Measurements from ENCODE around the gene SCARF1. TPM values are rescaled to one million over a fixed set of nuclear protein-coding genes. Genes with fewer than 3 reads are reported as not detected.
"Not testable (repeated sequence)": the region's sequence is repeated elsewhere in the genome, so short reads cannot be mapped to it uniquely, and the experiment has no call there.

SCARF1 gene
- total RNA-seq, 1 experiment from 2014 or later: 4.9 TPM

DNA sequence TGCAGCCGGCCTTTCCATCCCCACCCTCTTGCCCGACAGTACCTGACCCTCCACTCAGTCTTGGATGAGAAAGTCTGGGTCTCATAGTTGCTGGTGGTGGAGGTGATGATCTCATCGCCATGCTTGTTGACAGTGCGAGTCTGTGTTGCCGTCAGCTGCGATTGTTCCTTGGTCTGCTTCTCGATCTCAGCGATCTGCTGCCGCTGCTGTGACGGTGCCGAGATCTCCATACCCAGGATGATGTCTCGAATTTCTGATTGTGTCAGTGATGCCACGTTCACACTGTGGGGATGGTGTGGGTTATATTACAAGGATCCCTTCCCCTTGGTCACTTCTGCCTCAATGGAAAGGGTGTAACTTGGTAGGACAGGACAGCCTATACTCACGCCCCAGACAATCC lies 8.2 kb upstream of the SCARF1 start (continued):
- TF ChIP-seq ATF6 (CRISPR knock-in tag; IDR thresholded peaks at IDR 0.05) (no peak), SP1 (CRISPR knock-in tag; conservative IDR thresholded peaks at IDR 0.05) (no peak), RELA (CRISPR knock-in tag; IDR thresholded peaks at IDR 0.05; ENCODE audit: borderline replicate concordance) (no peak), ATF1 (CRISPR knock-in tag; IDR thresholded peaks at IDR 0.05) (no peak), ZNF232 (CRISPR knock-in tag; IDR thresholded peaks at IDR 0.05) (no peak)
- TF ChIP-seq, protein P1, sequence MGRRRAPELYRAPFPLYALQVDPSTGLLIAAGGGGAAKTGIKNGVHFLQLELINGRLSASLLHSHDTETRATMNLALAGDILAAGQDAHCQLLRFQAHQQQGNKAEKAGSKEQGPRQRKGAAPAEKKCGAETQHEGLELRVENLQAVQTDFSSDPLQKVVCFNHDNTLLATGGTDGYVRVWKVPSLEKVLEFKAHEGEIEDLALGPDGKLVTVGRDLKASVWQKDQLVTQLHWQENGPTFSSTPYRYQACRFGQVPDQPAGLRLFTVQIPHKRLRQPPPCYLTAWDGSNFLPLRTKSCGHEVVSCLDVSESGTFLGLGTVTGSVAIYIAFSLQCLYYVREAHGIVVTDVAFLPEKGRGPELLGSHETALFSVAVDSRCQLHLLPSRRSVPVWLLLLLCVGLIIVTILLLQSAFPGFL (CRISPR knock-in tag; IDR thresholded peaks at IDR 0.05; ENCODE audit: borderline replicate concordance): no peak

DNA sequence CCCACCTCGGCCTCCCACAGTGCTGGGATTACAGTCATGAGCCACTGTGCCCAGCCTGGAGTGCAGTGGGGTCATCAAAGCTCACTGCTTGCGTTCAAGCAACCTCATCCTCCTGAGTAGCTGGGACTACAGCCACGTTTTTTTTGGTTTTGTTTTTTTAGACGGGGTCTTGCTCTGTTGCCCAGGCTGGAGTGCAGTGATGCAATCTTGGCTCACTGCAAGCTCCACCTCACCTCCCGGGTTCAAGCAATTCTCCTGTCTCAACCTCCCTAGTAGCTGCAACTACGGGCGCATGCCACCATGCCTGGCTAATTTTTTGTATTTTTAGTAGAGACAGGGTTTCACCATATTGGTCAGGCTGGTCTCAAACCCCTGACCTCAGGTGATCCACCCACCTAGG lies 7.3 kb upstream of the SCARF1 start:
- H3K9me3 Mint-ChIP-seq; H3K4me3 Mint-ChIP-seq; POLR2A ChIA-PET; CTCF ChIA-PET; H3K27ac Mint-ChIP-seq; ATAC-seq; DNase-seq (ENCODE audit: low spot score); H3K27me3 Mint-ChIP-seq (ENCODE audit: low read depth); H3K4me1 Mint-ChIP-seq: not testable (repeated sequence)
- peaks cover 68% of the 10 kb centered on the region for H3K36me3 Mint-ChIP-seq
- 0 out of 2 replicates have a peak, but pooled peaks have one; percentile 41 for TF ChIP-seq ZNF121 (CRISPR knock-in tag; IDR thresholded peaks at IDR 0.05)

DNA sequence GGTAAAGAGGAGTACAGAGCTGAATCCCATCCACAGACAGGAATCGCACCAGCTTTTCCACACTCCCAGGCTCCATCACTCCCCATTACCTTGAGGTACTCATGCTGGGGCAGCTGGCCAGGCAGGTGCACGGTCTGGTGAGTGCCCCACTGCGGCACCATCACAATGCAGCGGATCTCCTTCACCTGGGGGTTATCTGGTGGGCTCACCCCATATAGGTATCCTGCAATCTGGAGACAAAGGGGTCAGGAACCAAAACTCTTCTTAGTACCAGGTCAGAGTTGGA lies 6.0 kb upstream of the SCARF1 start:
- ATAC-seq (no peak), DNase-seq (ENCODE audit: low spot score) (no peak)
- no peaks in the 10 kb centered on the region for H3K9me3 Mint-ChIP-seq
- peaks cover 6% of the 10 kb centered on the region for H3K4me1 Mint-ChIP-seq
- ChIA-PET POLR2A (no interaction called here), CTCF (interaction anchor here (4.6 to 7.2 kb wide), 2 partner anchors 17 to 76 kb away, joined by 56 to 133 read pairs; no protein-coding TSS in a partner anchor)
- no peak overlapping the region for H3K27ac Mint-ChIP-seq
- H3K36me3 Mint-ChIP-seq: peaks cover 55% of the 10 kb centered on the region
- TF ChIP-seq, protein P2, sequence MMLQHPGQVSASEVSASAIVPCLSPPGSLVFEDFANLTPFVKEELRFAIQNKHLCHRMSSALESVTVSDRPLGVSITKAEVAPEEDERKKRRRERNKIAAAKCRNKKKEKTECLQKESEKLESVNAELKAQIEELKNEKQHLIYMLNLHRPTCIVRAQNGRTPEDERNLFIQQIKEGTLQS (CRISPR knock-in tag; conservative IDR thresholded peaks at IDR 0.05): no peak
- TF ChIP-seq, protein P3, sequence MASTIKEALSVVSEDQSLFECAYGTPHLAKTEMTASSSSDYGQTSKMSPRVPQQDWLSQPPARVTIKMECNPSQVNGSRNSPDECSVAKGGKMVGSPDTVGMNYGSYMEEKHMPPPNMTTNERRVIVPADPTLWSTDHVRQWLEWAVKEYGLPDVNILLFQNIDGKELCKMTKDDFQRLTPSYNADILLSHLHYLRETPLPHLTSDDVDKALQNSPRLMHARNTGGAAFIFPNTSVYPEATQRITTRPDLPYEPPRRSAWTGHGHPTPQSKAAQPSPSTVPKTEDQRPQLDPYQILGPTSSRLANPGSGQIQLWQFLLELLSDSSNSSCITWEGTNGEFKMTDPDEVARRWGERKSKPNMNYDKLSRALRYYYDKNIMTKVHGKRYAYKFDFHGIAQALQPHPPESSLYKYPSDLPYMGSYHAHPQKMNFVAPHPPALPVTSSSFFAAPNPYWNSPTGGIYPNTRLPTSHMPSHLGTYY (CRISPR knock-in tag; IDR thresholded peaks at IDR 0.05): no peak
- no peak for TF ChIP-seq NFE2L1 (CRISPR knock-in tag; IDR thresholded peaks at IDR 0.05)
- TF ChIP-seq ZNF317 (CRISPR knock-in tag; IDR thresholded peaks at IDR 0.05; ENCODE audit: borderline replicate concordance, low read depth): no peak
- no peak for TF ChIP-seq AFF4 (CRISPR knock-in tag; IDR thresholded peaks at IDR 0.05; ENCODE audit: borderline replicate concordance)
- no peak for TF ChIP-seq PRRX2 (CRISPR knock-in tag; IDR thresholded peaks at IDR 0.05)
- TF ChIP-seq, protein P4, sequence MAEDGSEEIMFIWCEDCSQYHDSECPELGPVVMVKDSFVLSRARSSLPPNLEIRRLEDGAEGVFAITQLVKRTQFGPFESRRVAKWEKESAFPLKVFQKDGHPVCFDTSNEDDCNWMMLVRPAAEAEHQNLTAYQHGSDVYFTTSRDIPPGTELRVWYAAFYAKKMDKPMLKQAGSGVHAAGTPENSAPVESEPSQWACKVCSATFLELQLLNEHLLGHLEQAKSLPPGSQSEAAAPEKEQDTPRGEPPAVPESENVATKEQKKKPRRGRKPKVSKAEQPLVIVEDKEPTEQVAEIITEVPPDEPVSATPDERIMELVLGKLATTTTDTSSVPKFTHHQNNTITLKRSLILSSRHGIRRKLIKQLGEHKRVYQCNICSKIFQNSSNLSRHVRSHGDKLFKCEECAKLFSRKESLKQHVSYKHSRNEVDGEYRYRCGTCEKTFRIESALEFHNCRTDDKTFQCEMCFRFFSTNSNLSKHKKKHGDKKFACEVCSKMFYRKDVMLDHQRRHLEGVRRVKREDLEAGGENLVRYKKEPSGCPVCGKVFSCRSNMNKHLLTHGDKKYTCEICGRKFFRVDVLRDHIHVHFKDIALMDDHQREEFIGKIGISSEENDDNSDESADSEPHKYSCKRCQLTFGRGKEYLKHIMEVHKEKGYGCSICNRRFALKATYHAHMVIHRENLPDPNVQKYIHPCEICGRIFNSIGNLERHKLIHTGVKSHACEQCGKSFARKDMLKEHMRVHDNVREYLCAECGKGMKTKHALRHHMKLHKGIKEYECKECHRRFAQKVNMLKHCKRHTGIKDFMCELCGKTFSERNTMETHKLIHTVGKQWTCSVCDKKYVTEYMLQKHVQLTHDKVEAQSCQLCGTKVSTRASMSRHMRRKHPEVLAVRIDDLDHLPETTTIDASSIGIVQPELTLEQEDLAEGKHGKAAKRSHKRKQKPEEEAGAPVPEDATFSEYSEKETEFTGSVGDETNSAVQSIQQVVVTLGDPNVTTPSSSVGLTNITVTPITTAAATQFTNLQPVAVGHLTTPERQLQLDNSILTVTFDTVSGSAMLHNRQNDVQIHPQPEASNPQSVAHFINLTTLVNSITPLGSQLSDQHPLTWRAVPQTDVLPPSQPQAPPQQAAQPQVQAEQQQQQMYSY (CRISPR knock-in tag; IDR thresholded peaks at IDR 0.05): peak; percentile 63
- H3K4me3 Mint-ChIP-seq: no peak overlapping the region
- no peaks in the 10 kb centered on the region; the same call in 1 of the 2 replicates for H3K27me3 Mint-ChIP-seq (ENCODE audit: low read depth)
